Smooth muscle cell (in vitro differentiated cells): ENCODE data around the gene THY1. TPM values are rescaled to one million over a fixed set of nuclear protein-coding genes. Genes with fewer than 3 reads are reported as not detected.
A peak's percentile ranks its signal among the peaks of the same experiment; 100 is the strongest.

Source experiments
- DNase-seq: peaks from one replicate; lab custom pipeline; 2025; ENCODE audit not compliant: unreplicated experiment; lab: John Stamatoyannopoulos, UW
- H2AFZ ChIP-seq: fragments of 200-600 bp; sonication (generic); 2 replicates; pipeline ENCODE4 v1.6.0; 2016; ENCODE audit warnings: antibody characterized with exemption, low read depth, mild to moderate bottlenecking
- H3F3A ChIP-seq: fragments of 200-600 bp; sonication (generic); 2 replicates; pipeline ENCODE4 v1.6.0; 2017; ENCODE audit warnings: antibody characterized with exemption, low read depth
- H3K27ac ChIP-seq: fragments of 200-600 bp; sonication (generic); 2 replicates; pipeline ENCODE4 v1.5.1; 2016; ENCODE audit warnings: low read depth, mild to moderate bottlenecking
- H3K27me3 ChIP-seq: fragments of 200-600 bp; sonication (generic); 2 replicates; pipeline ENCODE4 v1.6.1; 2016; ENCODE audit warnings: low read depth, mild to moderate bottlenecking
- H3K36me3 ChIP-seq: fragments of 200-600 bp; sonication (generic); 2 replicates; pipeline ENCODE4 v1.5.1; 2016; ENCODE audit warnings: low read depth
- H3K4me1 ChIP-seq: fragments of 200-600 bp; sonication (generic); 2 replicates; pipeline ENCODE4 v1.5.1; 2016; ENCODE audit warnings: low read depth
- H3K4me2 ChIP-seq: fragments of 200-600 bp; sonication (generic); 2 replicates; pipeline ENCODE4 v1.6.0; 2016; ENCODE audit warnings: mild to moderate bottlenecking
- H3K4me3 ChIP-seq: fragments of 200-600 bp; sonication (generic); 2 replicates; pipeline ENCODE4 v1.5.1; 2016; ENCODE audit warnings: mild to moderate bottlenecking
- H3K79me2 ChIP-seq: fragments of 200-600 bp; sonication (generic); 2 replicates; pipeline ENCODE4 v1.6.0; 2016; ENCODE audit warnings: low read depth, mild to moderate bottlenecking
- H3K9ac ChIP-seq: fragments of 200-600 bp; sonication (generic); 2 replicates; pipeline ENCODE4 v1.6.0; 2016; ENCODE audit warnings: low read depth
- H3K9me3 ChIP-seq: fragments of 200-600 bp; sonication (generic); replicated peaks from 2 replicates; pipeline ENCODE4 v1.5.1; 2016; ENCODE audit warnings: low read depth
- H4K20me1 ChIP-seq: fragments of 200-600 bp; sonication (generic); 2 replicates; pipeline ENCODE4 v1.6.0; 2016; ENCODE audit warnings: low read depth
- WGBS: methylation state at CpG from one replicate; pipeline ENCODE4 v1.1.7; 2016; ENCODE audit warnings: low lambda C conversion rate; 5-methylcytosine and 5-hydroxymethylcytosine counted together
- polyA plus RNA-seq: library from polyadenylated mRNA; unstranded; fragments of >200 nt; fragmentation: Nextera tagmentation; extraction: Ambion mirVana; gene quantifications from 2 replicates; pipeline ENCODE4 v1.2.1, GENCODE V29; 2016
- total RNA-seq: library from RNA; depleted of rRNA; stranded (reverse); fragments of >200 nt; gene quantifications from 2 replicates; pipeline ENCODE4 v1.2.3, GENCODE V29; 2014
- TF ChIP-seq, protein P1 (sequence below): fragments of 200-600 bp; sonication (generic); IDR thresholded peaks from 2 replicates; pipeline ENCODE4 v1.5.1; 2017; ENCODE audit warnings: borderline replicate concordance, mild to moderate bottlenecking, antibody characterized with exemption; ENCODE audit not compliant: insufficient read depth, poor library complexity, severe bottlenecking

THY1 gene
- total and polyA plus RNA-seq, 2 experiments from 2014 or later: 297 to 614 TPM

GRCh38 chr11:119426142-119426541, 3.2 kb upstream of the THY1 start:
- WGBS: 60% methylated on average over 4 of the region's 4 CpGs
- Histone ChIP-seq H2AFZ (no peak overlapping the region), H3K27ac (no peak overlapping the region), H3F3A (no peaks in the 10 kb centered on the region), H3K9me3 (no peaks in the 10 kb centered on the region), H3K79me2 (peaks cover 12% of the 10 kb centered on the region), H3K4me2 (no peak overlapping the region), H3K4me1 (peaks cover 12% of the 10 kb centered on the region), H4K20me1 (peaks cover 11% of the 10 kb centered on the region), H3K4me3 (no peak overlapping the region), H3K9ac (no peak overlapping the region), H3K36me3 (no peaks in the 10 kb centered on the region), H3K27me3 (no peaks in the 10 kb centered on the region)
- TF ChIP-seq, protein P1, sequence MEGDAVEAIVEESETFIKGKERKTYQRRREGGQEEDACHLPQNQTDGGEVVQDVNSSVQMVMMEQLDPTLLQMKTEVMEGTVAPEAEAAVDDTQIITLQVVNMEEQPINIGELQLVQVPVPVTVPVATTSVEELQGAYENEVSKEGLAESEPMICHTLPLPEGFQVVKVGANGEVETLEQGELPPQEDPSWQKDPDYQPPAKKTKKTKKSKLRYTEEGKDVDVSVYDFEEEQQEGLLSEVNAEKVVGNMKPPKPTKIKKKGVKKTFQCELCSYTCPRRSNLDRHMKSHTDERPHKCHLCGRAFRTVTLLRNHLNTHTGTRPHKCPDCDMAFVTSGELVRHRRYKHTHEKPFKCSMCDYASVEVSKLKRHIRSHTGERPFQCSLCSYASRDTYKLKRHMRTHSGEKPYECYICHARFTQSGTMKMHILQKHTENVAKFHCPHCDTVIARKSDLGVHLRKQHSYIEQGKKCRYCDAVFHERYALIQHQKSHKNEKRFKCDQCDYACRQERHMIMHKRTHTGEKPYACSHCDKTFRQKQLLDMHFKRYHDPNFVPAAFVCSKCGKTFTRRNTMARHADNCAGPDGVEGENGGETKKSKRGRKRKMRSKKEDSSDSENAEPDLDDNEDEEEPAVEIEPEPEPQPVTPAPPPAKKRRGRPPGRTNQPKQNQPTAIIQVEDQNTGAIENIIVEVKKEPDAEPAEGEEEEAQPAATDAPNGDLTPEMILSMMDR: no peak
- no peak for DNase-seq

DNA sequence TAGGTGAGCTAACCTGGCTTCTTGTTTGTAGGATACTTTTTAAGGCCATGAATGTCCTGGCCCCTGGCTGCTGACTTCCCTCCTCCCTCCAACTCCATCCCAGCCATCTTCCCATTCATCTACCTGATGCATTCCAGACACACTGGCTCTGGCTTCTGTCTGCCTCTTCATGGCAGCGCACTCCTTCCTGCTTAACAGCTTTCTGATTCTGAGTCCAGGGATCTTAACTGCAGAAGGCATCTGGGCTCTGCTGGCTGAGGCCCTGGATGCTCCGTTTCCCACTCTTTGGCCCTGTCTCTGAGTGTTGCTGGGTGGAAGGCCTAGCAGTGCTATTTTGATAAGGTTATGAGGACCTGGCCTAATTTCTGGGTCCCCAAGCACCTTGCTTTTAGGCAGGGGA, 1.8 kb upstream of the THY1 start:
- H4K20me1 ChIP-seq: peaks cover 24% of the 10 kb centered on the region
- H3K9ac ChIP-seq: no peak overlapping the region
- H3K36me3 ChIP-seq: no peaks in the 10 kb centered on the region
- no peak overlapping the region for H2AFZ ChIP-seq
- DNase-seq: no peak
- no peak overlapping the region for H3K27ac ChIP-seq
- no peak overlapping the region for H3K4me2 ChIP-seq
- no peaks in the 10 kb centered on the region for H3F3A ChIP-seq
- peaks cover 12% of the 10 kb centered on the region for H3K4me1 ChIP-seq
- H3K9me3 ChIP-seq: no peaks in the 10 kb centered on the region
- peaks cover 26% of the 10 kb centered on the region for H3K79me2 ChIP-seq
- TF ChIP-seq, protein P1: no peak
- WGBS: 54% methylated on average over 2 of the region's 2 CpGs
- no peak overlapping the region for H3K4me3 ChIP-seq
- H3K27me3 ChIP-seq: no peaks in the 10 kb centered on the region

GRCh38 chr11:119424276-119424675, 1.3 kb upstream of the THY1 start:
- H3K4me3 ChIP-seq: no peak overlapping the region
- DNase-seq: no peak
- H2AFZ ChIP-seq: no peak overlapping the region
- H3K79me2 ChIP-seq: peaks cover 29% of the 10 kb centered on the region
- H3K4me1 ChIP-seq: peaks cover 12% of the 10 kb centered on the region
- no peak overlapping the region for H3K27ac ChIP-seq
- H3K9ac ChIP-seq: no peak overlapping the region
- no peaks in the 10 kb centered on the region for H3F3A ChIP-seq
- no peaks in the 10 kb centered on the region for H3K9me3 ChIP-seq
- TF ChIP-seq, protein P1: no peak
- no peak overlapping the region for H3K4me2 ChIP-seq
- H3K27me3 ChIP-seq: no peaks in the 10 kb centered on the region
- WGBS: 92% methylated on average over 3 of the region's 3 CpGs
- H3K36me3 ChIP-seq: no peaks in the 10 kb centered on the region
- H4K20me1 ChIP-seq: peaks cover 29% of the 10 kb centered on the region

DNA sequence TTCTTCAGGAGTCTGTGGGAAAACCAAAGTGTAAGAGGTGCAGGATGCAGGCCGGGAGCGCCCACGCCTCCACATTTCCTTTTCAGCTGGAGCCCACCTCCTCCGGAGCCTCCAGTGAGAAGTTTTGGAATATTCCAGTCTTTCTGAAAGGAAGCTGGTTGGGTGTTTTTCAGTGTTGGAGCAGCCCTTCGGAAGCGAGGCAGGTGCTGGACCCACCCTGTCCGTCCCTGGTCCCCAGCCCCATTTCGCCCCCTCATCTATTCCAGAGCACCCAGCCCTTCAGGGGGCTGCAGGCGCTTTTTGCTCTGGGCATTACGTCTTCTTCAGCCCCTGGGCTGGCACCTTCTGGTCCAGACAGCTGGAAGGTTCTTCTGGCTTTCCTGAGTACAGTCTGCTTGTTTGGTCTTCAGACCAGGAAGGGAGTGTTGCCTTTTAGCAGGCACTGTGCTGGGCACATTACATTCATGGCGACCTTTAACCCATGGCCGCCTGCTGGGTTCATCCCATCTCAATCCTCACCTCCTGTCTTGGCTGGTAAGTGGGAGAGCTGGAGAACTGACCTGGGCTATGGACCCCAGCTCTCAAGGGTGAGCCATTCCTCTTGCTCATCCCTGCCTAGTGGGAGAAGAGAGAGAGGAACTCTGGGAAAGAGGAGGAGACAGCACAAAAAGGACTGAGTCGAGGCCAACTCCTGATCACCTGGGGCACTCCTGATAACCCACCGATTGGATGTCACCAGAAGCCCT, 710 bp upstream of the THY1 start:
- peaks cover 30% of the 10 kb centered on the region for H4K20me1 ChIP-seq
- no peak overlapping the region for H3K27ac ChIP-seq
- H2AFZ ChIP-seq: peak overlapping the region; percentile 53
- no peaks in the 10 kb centered on the region for H3F3A ChIP-seq
- H3K4me2 ChIP-seq: peak overlapping the region; percentile 98
- no peaks in the 10 kb centered on the region for H3K9me3 ChIP-seq
- H3K4me1 ChIP-seq: peaks cover 12% of the 10 kb centered on the region
- no peaks in the 10 kb centered on the region for H3K36me3 ChIP-seq
- no peak for DNase-seq
- TF ChIP-seq, protein P1: no peak
- H3K9ac ChIP-seq: no peak overlapping the region
- WGBS: 73% methylated on average over 14 of the region's 14 CpGs
- no peaks in the 10 kb centered on the region for H3K27me3 ChIP-seq
- H3K79me2 ChIP-seq: peaks cover 29% of the 10 kb centered on the region
- peak overlapping the region; percentile 54 for H3K4me3 ChIP-seq
